H9 (cell line): ENCODE data around the gene IGF1. TPM values are rescaled to one million over a fixed set of nuclear protein-coding genes. Genes with fewer than 3 reads are reported as not detected.

ENCODE experiments used
- DNase-seq: peaks from one replicate; pipeline ENCODE4 v3.0.0-alpha.2; 2017
- H2AFZ ChIP-seq: one replicate; pipeline ENCODE4 v1.6.1; 2013; ENCODE audit warnings: mild to moderate bottlenecking, low read length, control low read depth, moderate library complexity
- H2AK5ac ChIP-seq: 2 replicates; pipeline ENCODE4 v1.6.1; 2013; ENCODE audit warnings: low read length, control low read depth, mixed read lengths; ENCODE audit not compliant: insufficient read length
- H2BK120ac ChIP-seq: one replicate; pipeline ENCODE4 v1.6.1; 2013; ENCODE audit warnings: low read depth, mild to moderate bottlenecking, low read length, control low read depth, inconsistent platforms; ENCODE audit not compliant: poor library complexity, severe bottlenecking
- H2BK12ac ChIP-seq: 2 replicates; pipeline ENCODE4 v1.6.1; 2013; ENCODE audit warnings: low read length, control low read depth, mixed read lengths, low read depth; ENCODE audit not compliant: insufficient read length
- H2BK15ac ChIP-seq: 2 replicates; pipeline ENCODE4 v1.6.1; 2013; ENCODE audit warnings: low read depth, low read length, control low read depth
- H2BK20ac ChIP-seq: one replicate; pipeline ENCODE4 v1.6.1; 2013; ENCODE audit warnings: low read depth, mild to moderate bottlenecking, low read length, control low read depth, inconsistent platforms; ENCODE audit not compliant: poor library complexity, severe bottlenecking
- H2BK5ac ChIP-seq: 2 replicates; pipeline ENCODE4 v1.6.1; 2013; ENCODE audit warnings: low read length, control low read depth, mixed read lengths; ENCODE audit not compliant: insufficient read length
- H3K14ac ChIP-seq: 2 replicates; pipeline ENCODE4 v1.6.1; 2013; ENCODE audit warnings: low read length, control low read depth; ENCODE audit not compliant: insufficient read depth
- H3K18ac ChIP-seq: 2 replicates; pipeline ENCODE4 v1.6.1; 2013; ENCODE audit warnings: low read depth, mild to moderate bottlenecking, mixed read lengths, low read length, control low read depth; ENCODE audit not compliant: insufficient read length
- H3K23ac ChIP-seq: 2 replicates; pipeline ENCODE4 v1.6.1; 2013; ENCODE audit warnings: low read length, control low read depth, mixed read lengths, low read depth; ENCODE audit not compliant: insufficient read length
- H3K23me2 ChIP-seq: 2 replicates; pipeline ENCODE4 v1.6.1; 2013; ENCODE audit warnings: low read depth, mild to moderate bottlenecking, mixed read lengths, low read length, control low read depth; ENCODE audit not compliant: insufficient read length, poor library complexity, severe bottlenecking
- H3K27ac ChIP-seq: 2 replicates; pipeline ENCODE4 v1.5.1; 2013; ENCODE audit warnings: low read length, control low read depth, mixed read lengths, low read depth; ENCODE audit not compliant: insufficient read length
- H3K27me3 ChIP-seq: 2 replicates; pipeline ENCODE4 v1.6.1; 2013; ENCODE audit warnings: low read length, control low read depth, inconsistent platforms; ENCODE audit not compliant: insufficient read depth
- H3K4ac ChIP-seq: 2 replicates; pipeline ENCODE4 v1.6.1; 2013; ENCODE audit warnings: low read depth, mild to moderate bottlenecking, control low read depth, inconsistent platforms, low read length, moderate library complexity
- H3K4me1 ChIP-seq: 2 replicates; pipeline ENCODE4 v1.6.1; 2013; ENCODE audit warnings: low read length, control low read depth, inconsistent platforms; ENCODE audit not compliant: insufficient read depth
- H3K4me2 ChIP-seq: 2 replicates; pipeline ENCODE4 v1.6.1; 2013; ENCODE audit warnings: low read length, control low read depth, mixed read lengths; ENCODE audit not compliant: insufficient read length, insufficient read depth
- H3K56ac ChIP-seq: 2 replicates; pipeline ENCODE4 v1.6.1; 2013; ENCODE audit warnings: low read depth, mild to moderate bottlenecking, mixed read lengths, low read length, control low read depth; ENCODE audit not compliant: insufficient read length
- H3K79me1 ChIP-seq: 2 replicates; pipeline ENCODE4 v1.6.1; 2013; ENCODE audit warnings: low read depth, mild to moderate bottlenecking, moderate library complexity, low read length, control low read depth, inconsistent platforms; ENCODE audit not compliant: insufficient read depth, poor library complexity, severe bottlenecking
- H3K79me2 ChIP-seq: 2 replicates; pipeline ENCODE4 v1.6.1; 2013; ENCODE audit warnings: low read length, control low read depth, inconsistent platforms; ENCODE audit not compliant: insufficient read depth
- H3K9ac ChIP-seq: 2 replicates; pipeline ENCODE4 v1.6.1; 2013; ENCODE audit warnings: low read length, control low read depth, mixed read lengths; ENCODE audit not compliant: insufficient read length; ENCODE audit errors: extremely low read depth
- H3K9me3 ChIP-seq: one replicate; pipeline ENCODE4 v1.6.1; 2013; ENCODE audit warnings: low read depth, low read length, inconsistent platforms; ENCODE audit not compliant: control insufficient read depth
- H3T11ph ChIP-seq: one replicate; pipeline ENCODE4 v1.6.1; 2013; ENCODE audit warnings: mild to moderate bottlenecking, low read length, control low read depth, inconsistent platforms
- H4K20me1 ChIP-seq: one replicate; pipeline ENCODE4 v1.6.1; 2013; ENCODE audit not compliant: control insufficient read depth, insufficient read length, insufficient read depth
- H4K5ac ChIP-seq: 2 replicates; pipeline ENCODE4 v1.6.1; 2013; ENCODE audit warnings: low read depth, mild to moderate bottlenecking, mixed read lengths, low read length, control low read depth; ENCODE audit not compliant: insufficient read length
- H4K8ac ChIP-seq: replicated peaks from 2 replicates; pipeline ENCODE4 v1.6.1; 2013; ENCODE audit warnings: low read length, control low read depth, mixed read lengths, low read depth; ENCODE audit not compliant: insufficient read length
- H4K91ac ChIP-seq: 2 replicates; pipeline ENCODE4 v1.6.1; 2013; ENCODE audit warnings: low read depth, mild to moderate bottlenecking, moderate library complexity, mixed read lengths, low read length, control low read depth; ENCODE audit not compliant: insufficient read length
- H3K27ac Mint-ChIP-seq, 3 experiments: 2 replicates in 2 of 3; 3 replicates in 1 of 3; pipeline ENCODE4 v1.8.0; 2020 to 2021; ENCODE audit warnings: mixed read lengths in 3 of 3, mild to moderate bottlenecking in 1 of 3, moderate library complexity in 1 of 3
- H3K27me3 Mint-ChIP-seq: 2 replicates; pipeline ENCODE4 v1.8.0; 2021; ENCODE audit warnings: low read depth, mild to moderate bottlenecking, moderate library complexity, mixed read lengths
- H3K36me3 Mint-ChIP-seq, 3 experiments: 2 replicates in 2 of 3; 3 replicates in 1 of 3; pipeline ENCODE4 v1.8.0; 2020 to 2021; ENCODE audit warnings: low read depth in 3 of 3, mixed read lengths in 3 of 3; ENCODE audit not compliant: insufficient read depth in 1 of 3
- H3K4me1 Mint-ChIP-seq, 2 experiments: 2 replicates each; pipeline ENCODE4 v1.8.0; 2020; ENCODE audit warnings: mixed read lengths in 2 of 2
- H3K4me3 Mint-ChIP-seq, 2 experiments: 2 replicates in 1 of 2; 3 replicates in 1 of 2; pipeline ENCODE4 v1.8.0; 2020 to 2021; ENCODE audit warnings: mild to moderate bottlenecking in 2 of 2, mixed read lengths in 2 of 2, moderate library complexity in 1 of 2
- H3K9me3 Mint-ChIP-seq, 2 experiments: 2 replicates in 1 of 2; 3 replicates in 1 of 2; pipeline ENCODE4 v1.8.0; 2020; ENCODE audit warnings: mild to moderate bottlenecking in 2 of 2, mixed read lengths in 2 of 2, moderate library complexity in 1 of 2
- CTCF ChIP-seq: fragments of 200-600 bp; sonication (generic); conservative IDR thresholded peaks from 3 replicates; pipeline ENCODE4 v1.8.0; 2021; ENCODE audit warnings: antibody characterized with exemption, mild to moderate bottlenecking
- WGBS: extraction: QIAGEN DNeasy Blood & Tissue Kit; methylation state at CpG from one replicate; pipeline ENCODE4 v1.1.7; 2013; ENCODE audit warnings: missing lambda C conversion rate, low lambda C conversion rate, mixed read lengths; ENCODE audit not compliant: insufficient read length; ENCODE audit errors: extremely low coverage; 5-methylcytosine and 5-hydroxymethylcytosine counted together
- total RNA-seq: library from RNA; stranded (reverse); gene quantifications from 2 replicates; pipeline ENCODE4 v1.2.1, GENCODE V29; 2021

IGF1 gene
- total RNA-seq, 1 experiment from 2014 or later: not detected

GRCh38 chr12:102518871-102519270, 38.5 kb upstream of the IGF1 start:
- H2BK120ac ChIP-seq: no peak overlapping the region
- no peak overlapping the region for H3K18ac ChIP-seq
- H3K9ac ChIP-seq: no peak overlapping the region
- H3K4ac ChIP-seq: no peak overlapping the region
- H3T11ph ChIP-seq: no peak overlapping the region
- Mint-ChIP-seq H3K36me3 (no peaks in the 10 kb centered on the region), H3K4me3 (no peak overlapping the region), H3K9me3 (no peaks in the 10 kb centered on the region; a peak in 1 of 5 replicates), H3K4me1 (peaks cover 2 to 5% of the 10 kb centered on the region in 2 experiments; a peak in 1 of 4 replicates), H3K27me3 (no peaks in the 10 kb centered on the region), H3K27ac (no peak overlapping the region; a peak in 1 of 7 replicates)
- no peak for TF ChIP-seq CTCF
- no peaks in the 10 kb centered on the region for H3K9me3 ChIP-seq
- H2BK12ac ChIP-seq: no peak overlapping the region
- H3K79me1 ChIP-seq: no peaks in the 10 kb centered on the region
- no peak overlapping the region for H4K5ac ChIP-seq
- no peak overlapping the region for H2AK5ac ChIP-seq
- no peak overlapping the region for H3K4me2 ChIP-seq
- no peaks in the 10 kb centered on the region for H3K4me1 ChIP-seq
- H2AFZ ChIP-seq: no peak overlapping the region
- H2BK15ac ChIP-seq: no peak overlapping the region
- no peak overlapping the region for H4K8ac ChIP-seq
- H2BK5ac ChIP-seq: no peak overlapping the region
- no peak overlapping the region for H3K14ac ChIP-seq
- whole genome bisulfite sequencing: no CpG with 5 or more reads among the region's 5 CpGs
- H3K79me2 ChIP-seq: no peaks in the 10 kb centered on the region
- no peak overlapping the region for H3K56ac ChIP-seq
- DNase-seq: no peak
- no peak overlapping the region for H3K23ac ChIP-seq
- no peaks in the 10 kb centered on the region for H4K20me1 ChIP-seq
- H4K91ac ChIP-seq: no peak overlapping the region
- no peaks in the 10 kb centered on the region for H3K27me3 ChIP-seq
- no peak overlapping the region for H3K27ac ChIP-seq
- no peaks in the 10 kb centered on the region for H3K23me2 ChIP-seq
- no peak overlapping the region for H2BK20ac ChIP-seq
